ENCODE measurements around the gene AUNIP. TPM values are rescaled to one million over a fixed set of nuclear protein-coding genes. Genes with fewer than 3 reads are reported as not detected.

The AUNIP gene
- total RNA-seq, 1 experiment from 2014 or later, result 12.1 TPM

GRCh38 chr1:25798666-25799351 is 60.4 kb downstream of the AUNIP start:
- RAD21 ChIA-PET (ENCODE audit: low non-redundant PET in 1 of 2, low total read pairs in 2 of 2, uncharacterized antibody in 2 of 2, unreplicated experiment in 2 of 2), result interaction anchor here in 1 of 2 experiments (1.0 kb wide), 1 partner anchor 295 kb away, joined by 3 read pairs; no protein-coding TSS in a partner anchor
- Histone ChIP-seq H4K20me1 (ENCODE audit: insufficient read depth) (no peaks in the 10 kb centered on the region), H2AFZ (ENCODE audit: low read depth, low read length, poor library complexity, severe bottlenecking) (no peak overlapping the region), H3K4me2 (ENCODE audit: low read length) (no peak overlapping the region), H3K27me3 (ENCODE audit: insufficient read depth, low read length) (no peaks in the 10 kb centered on the region), H3K4me3 (replicated peaks in 1 of 2; ENCODE audit: low read depth in 1 of 2, low read length in 2 of 2) (no peak overlapping the region), H3K9me2 (ENCODE audit: insufficient read depth) (no peaks in the 10 kb centered on the region), H3K79me2 (ENCODE audit: insufficient read depth, low read length) (no peaks in the 10 kb centered on the region), H3K9ac (ENCODE audit: low read length) (no peak overlapping the region; the same call in 1 of the 2 replicates), H3K27ac (ENCODE audit: low read depth, low read length) (no peak overlapping the region), H3K36me3 (ENCODE audit: control insufficient read depth in 1 of 2, insufficient read depth in 2 of 2, low read length in 2 of 2) (no peaks in the 10 kb centered on the region), H3K9me3 (ENCODE audit: control insufficient read depth in 1 of 2, insufficient read depth in 1 of 2, low read depth in 1 of 2, low read length in 2 of 2) (no peaks in the 10 kb centered on the region), H3K4me1 (ENCODE audit: control insufficient read depth in 1 of 2, insufficient read depth in 2 of 2, low read length in 2 of 2) (peaks cover 5 to 16% of the 10 kb centered on the region in 2 experiments; a peak in 3 of 4 replicates)
- intact Hi-C loops (cut with micrococcal nuclease), result loop anchor here (2.0 to 5.0 kb wide), 3 partner anchors 182 to 297 kb away; partner anchors contain the start of gene MAN1C1
- TF ChIP-seq ZNF274 (IDR thresholded peaks at IDR 0.05; ENCODE audit: low read depth, low read length) (no peak), EZH2 (IDR thresholded peaks at IDR 0.05) (no peak), ZFX (IDR thresholded peaks at IDR 0.05) (no peak), CEBPB (IDR thresholded peaks at IDR 0.05; ENCODE audit: low read depth) (no peak), SRF (IDR thresholded peaks at IDR 0.05; ENCODE audit: low read depth) (no peak)
- TF ChIP-seq, protein P1, sequence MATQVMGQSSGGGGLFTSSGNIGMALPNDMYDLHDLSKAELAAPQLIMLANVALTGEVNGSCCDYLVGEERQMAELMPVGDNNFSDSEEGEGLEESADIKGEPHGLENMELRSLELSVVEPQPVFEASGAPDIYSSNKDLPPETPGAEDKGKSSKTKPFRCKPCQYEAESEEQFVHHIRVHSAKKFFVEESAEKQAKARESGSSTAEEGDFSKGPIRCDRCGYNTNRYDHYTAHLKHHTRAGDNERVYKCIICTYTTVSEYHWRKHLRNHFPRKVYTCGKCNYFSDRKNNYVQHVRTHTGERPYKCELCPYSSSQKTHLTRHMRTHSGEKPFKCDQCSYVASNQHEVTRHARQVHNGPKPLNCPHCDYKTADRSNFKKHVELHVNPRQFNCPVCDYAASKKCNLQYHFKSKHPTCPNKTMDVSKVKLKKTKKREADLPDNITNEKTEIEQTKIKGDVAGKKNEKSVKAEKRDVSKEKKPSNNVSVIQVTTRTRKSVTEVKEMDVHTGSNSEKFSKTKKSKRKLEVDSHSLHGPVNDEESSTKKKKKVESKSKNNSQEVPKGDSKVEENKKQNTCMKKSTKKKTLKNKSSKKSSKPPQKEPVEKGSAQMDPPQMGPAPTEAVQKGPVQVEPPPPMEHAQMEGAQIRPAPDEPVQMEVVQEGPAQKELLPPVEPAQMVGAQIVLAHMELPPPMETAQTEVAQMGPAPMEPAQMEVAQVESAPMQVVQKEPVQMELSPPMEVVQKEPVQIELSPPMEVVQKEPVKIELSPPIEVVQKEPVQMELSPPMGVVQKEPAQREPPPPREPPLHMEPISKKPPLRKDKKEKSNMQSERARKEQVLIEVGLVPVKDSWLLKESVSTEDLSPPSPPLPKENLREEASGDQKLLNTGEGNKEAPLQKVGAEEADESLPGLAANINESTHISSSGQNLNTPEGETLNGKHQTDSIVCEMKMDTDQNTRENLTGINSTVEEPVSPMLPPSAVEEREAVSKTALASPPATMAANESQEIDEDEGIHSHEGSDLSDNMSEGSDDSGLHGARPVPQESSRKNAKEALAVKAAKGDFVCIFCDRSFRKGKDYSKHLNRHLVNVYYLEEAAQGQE (IDR thresholded peaks at IDR 0.05; ENCODE audit: low read depth), result no peak
- ATAC-seq (no peak), DNase-seq (ENCODE audit: low read depth, low spot score) (no peak)
- BruUV-seq (replicated peaks), result no TSS peak
- CTCF ChIA-PET, result interaction anchor here (0.6 to 1.8 kb wide), 24 partner anchors 9 to 559 kb away, joined by 3 to 12 read pairs (median 4); no protein-coding TSS in a partner anchor
- POLR2A ChIA-PET, result no interaction called here

All from HCT116 (cell line).